GM19025 (cell line): ENCODE data around the gene PSAP.

Experiments
- ATAC-seq: cut with Tn5 transposase; IDR thresholded peaks from one replicate; pipeline ENCODE4 v1.9.1; 2021; ENCODE audit warnings: mild to moderate bottlenecking, low read depth, moderate library complexity; ENCODE audit not compliant: unreplicated experiment

The PSAP gene

DNA sequence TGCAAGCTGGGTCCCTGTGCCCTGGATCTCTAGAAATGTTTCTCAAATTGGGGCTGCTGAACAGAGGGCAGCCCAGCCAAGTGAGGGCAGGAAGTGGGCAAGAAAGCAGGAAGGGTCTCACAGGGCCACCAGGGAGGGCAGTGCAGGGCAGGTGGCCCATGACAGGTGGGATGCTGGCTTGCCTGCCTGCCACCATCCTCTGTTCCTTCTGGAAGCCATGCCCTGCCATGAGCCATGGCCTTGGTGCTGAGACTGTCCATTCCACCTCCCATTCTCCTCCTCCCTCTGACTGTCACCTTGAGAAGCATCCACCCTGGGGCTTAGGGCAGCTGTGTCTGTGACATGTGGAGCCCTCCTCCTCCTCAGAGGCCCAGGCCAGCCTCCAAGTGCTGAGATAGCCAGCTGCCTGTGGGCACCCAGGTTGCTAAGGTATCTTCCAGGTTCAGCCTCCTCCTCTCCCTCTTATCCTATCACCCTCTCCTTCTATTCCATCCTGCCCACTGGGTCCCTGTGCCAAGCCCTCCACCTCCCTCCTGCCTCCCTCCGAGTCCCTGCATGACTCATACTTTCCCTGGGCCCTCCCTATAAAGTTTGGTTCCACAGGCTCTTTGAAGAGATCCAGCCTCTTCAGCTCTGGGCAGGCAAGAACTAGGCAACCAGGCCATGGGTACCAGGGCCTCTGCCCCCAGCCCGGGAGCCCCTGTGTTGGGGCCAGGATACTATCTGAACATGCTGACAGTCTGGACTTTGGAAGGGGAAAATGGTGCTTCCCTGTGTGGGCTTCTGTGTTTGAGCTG, 79.0 kb downstream of the PSAP start:
- ATAC-seq: no peak

DNA sequence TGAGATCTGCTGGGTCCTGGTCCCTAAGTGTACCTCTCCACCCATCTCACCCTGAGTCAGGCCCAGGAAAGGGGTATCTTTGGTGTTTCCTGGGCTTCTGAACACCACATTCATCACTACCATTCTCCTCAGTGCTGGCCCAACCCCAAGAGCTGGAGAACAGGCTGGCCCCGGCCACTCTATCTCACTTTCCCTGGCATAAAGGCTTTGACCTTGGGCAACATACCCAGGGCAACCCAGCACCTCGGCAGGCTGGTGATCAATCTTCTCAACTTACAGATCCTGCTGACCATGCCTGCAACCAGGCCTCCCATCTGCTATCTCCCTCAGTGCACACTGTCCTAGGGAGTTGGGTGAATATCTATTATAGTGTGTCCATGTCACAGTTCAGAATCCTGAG, 79.8 kb downstream of the PSAP start:
- ATAC-seq: no peak

DNA sequence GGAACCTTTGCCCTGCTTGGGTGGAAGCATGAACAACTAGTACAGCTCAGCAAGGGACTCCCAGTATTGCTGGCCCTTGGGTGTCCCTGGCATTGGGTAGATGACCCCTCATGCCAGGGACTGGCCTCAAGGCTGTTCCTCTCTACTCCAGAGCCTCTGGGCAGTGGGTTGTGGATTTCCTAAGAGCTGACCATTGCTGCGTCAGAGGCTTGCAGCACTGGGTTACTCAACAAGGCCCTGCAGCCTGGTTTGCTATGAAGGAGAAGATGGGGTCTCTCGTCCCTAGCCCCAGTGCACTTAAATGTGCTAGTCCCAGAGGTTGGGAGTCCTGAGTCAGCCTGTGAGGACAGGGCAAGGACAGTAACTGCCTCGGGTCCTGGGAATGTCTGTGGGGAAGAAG, 80.3 kb downstream of the PSAP start:
- no peak for ATAC-seq

DNA sequence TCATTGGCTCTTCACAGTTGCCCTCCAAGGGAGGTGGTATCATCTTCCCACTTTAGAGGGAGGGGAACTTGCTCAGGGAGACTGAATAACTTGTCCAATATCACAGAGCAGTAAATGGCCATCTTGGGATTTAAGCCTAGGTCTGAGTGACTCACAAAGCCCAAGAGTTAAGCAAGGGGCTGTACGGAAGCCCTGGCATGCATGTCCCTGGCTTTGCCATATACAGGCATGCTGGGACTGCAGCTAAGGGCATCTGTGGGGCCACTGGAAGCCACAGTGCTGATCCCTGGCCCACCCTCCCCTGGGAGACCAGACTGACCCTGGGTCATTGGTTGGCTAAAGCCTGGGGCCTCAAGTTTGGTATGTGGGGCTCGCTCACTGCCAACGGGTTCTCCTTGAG, 80.8 kb downstream of the PSAP start:
- ATAC-seq: no peak

DNA sequence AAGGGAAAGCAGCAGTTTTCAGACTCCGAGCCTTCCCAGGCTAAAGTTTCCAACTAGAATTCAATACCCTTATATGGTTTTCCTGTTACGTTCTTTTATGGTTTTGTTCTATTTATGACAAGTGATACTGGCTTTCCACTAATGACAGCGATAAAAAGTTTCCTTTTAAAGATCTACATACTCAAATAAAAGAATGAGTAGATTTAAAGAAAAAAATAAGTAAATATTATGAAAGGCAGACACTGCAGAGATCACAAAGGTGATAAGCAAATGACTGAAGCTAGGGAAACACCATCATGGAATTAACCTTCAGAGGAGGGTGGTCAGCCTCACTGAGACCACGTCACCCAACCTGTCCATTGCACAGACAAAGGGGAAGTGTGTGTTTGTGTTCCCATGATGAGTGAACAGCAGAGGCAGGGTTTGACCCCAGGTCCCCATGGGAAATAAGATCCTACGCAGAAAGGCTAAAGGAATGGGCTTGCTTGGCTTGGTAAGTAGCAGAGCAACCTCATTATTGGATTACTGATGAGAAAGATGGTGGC, 81.7 kb downstream of the PSAP start:
- ATAC-seq: no peak

DNA sequence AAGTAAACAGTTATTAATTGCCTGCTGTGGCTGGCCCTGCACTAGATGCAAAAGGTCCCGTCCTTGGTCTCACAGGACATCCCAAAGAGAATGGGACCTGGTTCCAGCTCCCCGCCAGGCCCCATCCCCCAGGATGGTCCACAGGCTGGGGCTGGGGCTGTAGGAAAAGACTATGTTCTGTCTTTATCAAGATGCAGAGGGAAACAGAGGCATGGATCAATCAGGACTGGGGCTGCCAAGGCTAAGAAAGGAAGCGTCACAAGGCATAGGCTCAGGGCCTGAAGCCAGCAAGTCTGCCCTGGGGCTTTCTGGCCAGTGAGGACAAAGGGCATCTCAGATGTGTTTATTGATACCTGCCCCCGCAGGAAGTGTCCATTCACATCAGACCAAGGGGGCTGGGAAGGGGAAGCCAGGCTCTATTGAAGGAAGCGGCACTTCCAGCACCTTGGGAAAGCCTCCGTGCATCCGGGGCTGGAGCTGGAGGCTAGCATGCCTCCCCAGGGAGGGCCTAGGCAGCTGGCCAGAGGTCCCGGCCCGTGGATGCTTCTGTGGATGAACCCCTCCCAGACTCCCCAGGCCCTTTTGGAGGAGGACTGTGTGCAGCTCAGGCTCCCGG, 83.5 kb downstream of the PSAP start:
- no peak for ATAC-seq

DNA sequence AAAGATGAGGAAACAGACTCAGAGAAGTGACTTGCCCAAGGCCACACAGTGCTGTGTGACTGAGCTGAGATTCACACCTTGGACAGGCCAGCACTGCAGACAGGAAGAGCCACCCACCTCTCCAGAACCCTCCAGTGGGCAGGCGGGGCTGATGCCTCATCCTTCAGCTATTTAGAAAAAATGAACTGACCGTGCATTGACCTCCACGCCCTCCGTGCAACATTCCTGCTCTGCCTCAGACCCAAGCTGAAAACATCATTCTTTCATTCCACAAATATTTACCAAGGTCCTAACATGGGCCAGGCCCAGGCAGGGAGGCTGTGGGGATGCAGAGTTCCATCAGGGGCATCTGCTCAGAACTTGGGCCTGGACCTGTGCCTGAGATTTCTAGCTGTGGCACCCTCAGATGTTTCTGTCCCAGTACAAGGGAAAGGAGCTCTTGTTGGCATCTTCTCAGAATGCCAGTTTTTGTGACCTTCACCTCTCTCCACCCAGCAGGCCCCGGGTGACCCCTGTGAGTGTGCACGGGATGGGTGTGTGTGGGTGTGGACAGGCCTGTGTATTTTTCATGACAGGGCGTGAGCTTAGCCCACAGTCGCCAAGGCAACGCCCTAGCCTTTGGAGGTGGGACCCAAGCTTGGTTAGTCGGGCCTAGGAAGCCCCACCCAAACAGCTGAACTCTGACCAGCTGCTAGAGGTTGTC, 84.2 kb downstream of the PSAP start:
- no peak for ATAC-seq
